SH-SY5Y (cell line): ENCODE data around the gene VPS37C.

ENCODE experiments used
- GATA2 ChIP-seq: IDR thresholded peaks from 2 replicates; pipeline ENCODE4 v1.6.1; 2011; ENCODE audit warnings: mild to moderate bottlenecking, low read depth, low read length
- GATA3 ChIP-seq: IDR thresholded peaks from 2 replicates; pipeline ENCODE4 v1.6.1; 2011; ENCODE audit warnings: low read depth, mild to moderate bottlenecking, low read length, moderate library complexity

The VPS37C gene

DNA sequence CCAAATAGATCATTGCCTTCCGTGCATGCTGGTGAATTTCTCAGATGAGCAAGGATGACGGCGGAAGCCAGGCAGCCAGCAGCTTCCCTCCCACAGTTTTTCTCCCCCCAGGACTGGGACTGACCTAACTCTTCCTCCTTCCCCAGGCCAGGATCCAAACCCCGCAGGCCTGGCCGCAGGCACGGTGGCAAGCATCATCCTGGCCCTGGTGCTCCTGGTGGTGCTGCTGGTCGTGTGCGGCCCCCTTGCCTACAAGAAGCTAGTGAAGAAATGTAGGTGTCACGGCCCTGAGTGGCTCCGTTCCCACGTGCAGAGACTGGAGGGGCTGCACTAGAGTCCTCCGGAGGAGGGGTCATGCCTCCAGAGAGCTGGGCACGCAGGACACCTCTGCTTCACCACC lies 38.5 kb downstream of the VPS37C start:
- no peak for TF ChIP-seq GATA3
- TF ChIP-seq GATA2: no peak

DNA sequence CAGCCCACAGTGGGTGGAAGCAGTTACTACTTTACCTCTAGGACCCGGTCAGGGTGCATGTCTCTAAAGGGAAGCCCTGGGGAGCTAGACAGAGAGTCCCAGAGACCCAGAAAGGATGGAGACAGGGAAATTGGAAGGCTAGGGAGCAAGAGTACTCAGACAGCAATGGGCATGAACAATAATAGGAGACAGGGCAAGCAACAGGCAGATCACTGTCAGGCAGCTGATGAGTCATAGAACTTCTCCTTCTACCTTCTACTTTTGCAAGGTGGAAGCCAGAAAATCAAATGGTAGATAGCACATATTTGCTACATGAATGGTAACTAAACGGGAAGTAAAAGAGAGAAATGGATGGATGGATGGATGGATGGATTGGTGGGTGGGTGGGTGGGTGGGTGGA lies 39.3 kb downstream of the VPS37C start:
- TF ChIP-seq GATA2 (no peak), GATA3 (no peak)

DNA sequence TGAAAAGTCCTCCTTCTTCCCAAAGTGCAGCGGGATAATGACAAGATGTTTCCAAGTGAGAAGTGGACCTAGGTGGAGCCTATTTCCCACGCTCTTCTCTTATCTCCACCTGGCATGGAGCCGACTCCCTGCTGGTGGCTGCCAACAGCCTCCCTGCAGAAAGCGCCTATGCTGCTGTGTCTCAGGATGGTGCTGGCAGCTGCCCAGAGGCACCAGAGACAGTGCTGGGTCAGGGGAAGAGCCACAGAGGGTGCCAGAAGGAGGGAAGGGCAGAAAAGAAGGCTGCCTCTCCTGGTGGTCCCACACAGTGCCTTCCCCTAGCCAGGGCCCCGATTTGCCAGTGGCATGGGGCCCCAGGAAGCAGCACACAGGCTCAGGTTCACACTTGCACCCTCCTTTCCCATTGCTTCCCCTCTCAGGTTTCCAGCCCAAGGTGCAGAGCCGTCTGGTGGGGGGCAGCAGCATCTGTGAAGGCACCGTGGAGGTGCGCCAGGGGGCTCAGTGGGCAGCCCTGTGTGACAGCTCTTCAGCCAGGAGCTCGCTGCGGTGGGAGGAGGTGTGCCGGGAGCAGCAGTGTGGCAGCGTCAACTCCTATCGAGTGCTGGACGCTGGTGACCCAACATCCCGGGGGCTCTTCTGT lies 39.9 kb downstream of the VPS37C start:
- TF ChIP-seq GATA2: peak; percentile 75
- TF ChIP-seq GATA3: no peak

DNA sequence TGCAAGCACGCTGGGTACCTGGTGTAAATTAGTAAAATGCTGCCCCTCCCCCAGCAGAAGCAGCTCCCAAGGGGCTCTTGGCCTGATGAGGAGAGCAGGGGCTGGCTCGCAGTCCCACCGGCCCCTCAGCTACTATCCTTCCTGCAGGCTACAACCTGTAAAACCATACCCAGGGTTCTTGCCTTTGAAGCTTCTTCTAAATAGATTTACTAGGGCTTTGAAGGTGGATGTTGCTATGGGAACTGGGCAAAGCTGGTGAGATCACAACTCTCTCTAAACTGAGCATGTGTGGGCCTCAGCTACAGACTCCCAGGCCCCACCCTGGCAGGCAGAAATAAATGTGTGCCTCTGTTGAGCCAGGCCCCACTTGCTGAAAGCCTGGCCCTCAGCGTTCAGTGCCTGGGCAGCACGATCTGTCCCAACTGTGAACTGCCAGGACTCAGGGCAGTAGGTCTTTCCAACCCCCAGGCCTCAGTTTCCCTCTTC lies 40.5 kb downstream of the VPS37C start:
- no peak for TF ChIP-seq GATA3
- TF ChIP-seq GATA2: no peak

DNA sequence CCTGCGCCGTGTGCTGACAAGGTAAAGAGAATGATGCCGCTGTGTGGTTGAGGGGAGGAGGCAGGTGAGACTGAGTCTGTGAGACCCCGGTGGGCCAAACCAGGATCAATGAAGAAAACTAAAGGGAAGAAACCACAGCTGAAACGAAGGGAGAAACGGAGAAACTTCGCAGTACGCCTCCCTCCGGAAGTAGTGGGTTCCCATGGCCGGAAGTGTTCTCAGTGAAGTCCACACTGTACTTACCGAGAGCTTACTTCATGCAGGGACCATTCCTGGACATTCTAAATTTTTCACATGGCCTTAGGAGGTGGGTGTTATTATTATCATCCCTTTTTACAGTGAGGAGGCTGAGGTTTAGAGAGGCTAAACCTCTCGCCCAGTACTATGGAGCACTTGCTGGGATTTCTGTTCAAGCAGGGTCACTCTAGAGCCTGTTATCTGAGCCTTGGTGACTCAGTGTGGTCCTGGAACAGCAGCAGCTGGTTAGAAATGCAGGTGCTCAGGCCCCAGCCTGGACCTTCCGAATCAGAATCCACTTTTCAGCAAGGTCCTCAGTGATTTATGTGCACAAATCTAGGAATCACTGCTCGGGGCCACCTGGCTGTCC lies 41.0 kb downstream of the VPS37C start:
- TF ChIP-seq GATA2: no peak

DNA sequence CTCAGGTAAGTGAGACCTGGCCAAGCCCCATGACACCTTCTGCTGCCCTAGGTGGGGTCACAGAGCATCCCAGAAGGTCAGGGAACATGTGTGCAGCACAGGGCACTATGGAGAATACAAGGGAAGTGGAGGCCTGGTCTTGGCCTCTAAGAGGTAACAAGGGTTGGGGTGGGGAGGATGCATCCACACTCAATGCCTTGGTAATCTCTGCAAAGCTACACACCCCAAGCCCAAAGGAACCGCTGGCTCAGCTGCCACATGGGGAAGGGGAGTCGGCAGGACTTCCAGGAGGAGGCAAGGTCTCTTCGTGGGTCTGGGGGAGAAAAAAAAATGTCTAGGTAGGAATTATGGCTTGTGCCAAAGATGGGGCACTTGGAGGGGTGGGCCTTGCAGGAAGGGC lies 41.7 kb downstream of the VPS37C start:
- TF ChIP-seq GATA3 (no peak), GATA2 (no peak)

DNA sequence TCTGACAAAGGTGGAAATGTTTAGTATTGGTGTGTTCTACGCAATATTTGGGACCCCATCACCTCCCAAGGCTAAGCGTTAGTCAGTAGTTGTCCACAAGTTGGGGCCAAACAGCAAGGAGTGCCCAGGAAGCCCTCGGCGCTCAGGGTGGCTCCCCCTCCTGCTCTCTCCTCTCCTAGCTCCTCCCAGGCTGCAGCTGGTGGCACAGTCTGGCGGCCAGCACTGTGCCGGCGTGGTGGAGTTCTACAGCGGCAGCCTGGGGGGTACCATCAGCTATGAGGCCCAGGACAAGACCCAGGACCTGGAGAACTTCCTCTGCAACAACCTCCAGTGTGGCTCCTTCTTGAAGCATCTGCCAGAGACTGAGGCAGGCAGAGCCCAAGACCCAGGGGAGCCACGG lies 42.2 kb downstream of the VPS37C start:
- TF ChIP-seq GATA3 (no peak), GATA2 (no peak)

DNA sequence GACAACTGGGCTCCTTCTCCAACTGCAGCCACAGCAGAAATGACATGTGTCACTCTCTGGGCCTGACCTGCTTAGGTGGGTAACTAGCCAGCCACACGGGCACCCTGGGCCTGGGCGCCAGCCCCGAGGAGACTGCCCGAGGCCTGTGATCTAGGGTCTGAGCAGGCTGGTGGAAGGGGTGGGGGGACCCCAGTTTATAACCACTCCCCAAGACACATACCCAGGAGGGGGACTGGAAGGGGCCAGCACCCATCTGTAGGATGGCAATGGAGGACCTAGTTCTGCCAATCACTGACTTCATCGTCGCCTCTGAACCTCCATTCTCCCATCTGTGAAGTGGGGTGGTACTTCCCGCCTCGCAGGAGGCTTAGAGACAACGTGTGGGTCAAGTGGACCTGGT lies 42.8 kb downstream of the VPS37C start:
- TF ChIP-seq GATA3 (no peak), GATA2 (no peak)

DNA sequence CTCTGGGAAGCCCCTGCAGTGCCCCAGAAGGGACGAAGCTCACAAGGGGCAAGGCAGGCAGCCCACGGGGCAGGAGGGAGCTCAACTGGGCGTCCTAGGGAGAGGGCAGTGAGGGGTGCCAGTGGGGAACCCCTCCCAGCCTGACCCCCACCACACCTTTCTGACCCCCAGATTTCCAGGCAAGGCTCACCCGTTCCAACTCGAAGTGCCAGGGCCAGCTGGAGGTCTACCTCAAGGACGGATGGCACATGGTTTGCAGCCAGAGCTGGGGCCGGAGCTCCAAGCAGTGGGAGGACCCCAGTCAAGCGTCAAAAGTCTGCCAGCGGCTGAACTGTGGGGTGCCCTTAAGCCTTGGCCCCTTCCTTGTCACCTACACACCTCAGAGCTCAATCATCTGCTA lies 43.2 kb downstream of the VPS37C start:
- TF ChIP-seq GATA2: no peak
- TF ChIP-seq GATA3: no peak

DNA sequence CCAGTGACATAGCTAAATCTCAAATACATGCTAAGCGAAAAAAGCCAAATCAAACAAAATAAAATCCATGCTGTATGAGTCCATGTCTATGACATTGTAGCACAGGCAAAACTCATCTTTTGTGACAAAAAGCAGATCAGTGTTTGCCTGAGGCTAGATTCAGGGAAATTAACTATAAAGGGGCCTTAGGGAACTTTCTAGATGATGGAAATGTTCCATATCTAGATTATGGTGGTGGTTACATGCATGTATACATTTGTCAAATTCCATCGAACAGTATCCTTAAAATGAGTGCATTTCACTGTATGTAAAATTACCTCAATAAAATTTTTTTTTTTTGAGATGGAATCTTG lies 44.1 kb downstream of the VPS37C start:
- TF ChIP-seq GATA2 (no peak), GATA3 (no peak)

DNA sequence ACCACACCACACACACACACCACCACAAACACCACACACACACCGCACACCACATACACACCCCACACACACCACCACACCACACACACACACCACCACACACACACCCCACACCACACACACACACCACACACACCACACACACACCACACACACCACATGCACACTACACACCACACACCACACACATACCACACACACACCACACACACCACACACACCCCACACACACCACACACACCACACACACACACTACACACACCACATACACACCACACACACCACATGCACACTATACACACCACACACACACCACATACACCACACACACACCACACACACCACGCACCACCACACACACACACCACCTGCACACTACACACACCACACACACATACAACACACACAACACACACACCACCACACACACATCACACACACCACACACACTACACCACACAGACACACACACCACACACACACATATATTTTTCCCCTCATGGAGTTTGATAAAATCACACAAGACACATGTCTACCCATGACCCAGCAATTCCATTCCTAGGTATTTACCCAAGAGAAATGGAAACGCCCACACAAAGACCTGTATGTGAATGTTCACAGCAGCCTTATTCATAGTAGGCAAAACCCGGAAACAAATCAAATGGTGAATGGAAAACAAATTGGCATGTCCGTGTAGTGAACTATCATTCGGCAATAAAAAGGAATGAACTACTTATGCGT lies 44.6 kb downstream of the VPS37C start:
- TF ChIP-seq GATA3 (no peak), GATA2 (no peak)

DNA sequence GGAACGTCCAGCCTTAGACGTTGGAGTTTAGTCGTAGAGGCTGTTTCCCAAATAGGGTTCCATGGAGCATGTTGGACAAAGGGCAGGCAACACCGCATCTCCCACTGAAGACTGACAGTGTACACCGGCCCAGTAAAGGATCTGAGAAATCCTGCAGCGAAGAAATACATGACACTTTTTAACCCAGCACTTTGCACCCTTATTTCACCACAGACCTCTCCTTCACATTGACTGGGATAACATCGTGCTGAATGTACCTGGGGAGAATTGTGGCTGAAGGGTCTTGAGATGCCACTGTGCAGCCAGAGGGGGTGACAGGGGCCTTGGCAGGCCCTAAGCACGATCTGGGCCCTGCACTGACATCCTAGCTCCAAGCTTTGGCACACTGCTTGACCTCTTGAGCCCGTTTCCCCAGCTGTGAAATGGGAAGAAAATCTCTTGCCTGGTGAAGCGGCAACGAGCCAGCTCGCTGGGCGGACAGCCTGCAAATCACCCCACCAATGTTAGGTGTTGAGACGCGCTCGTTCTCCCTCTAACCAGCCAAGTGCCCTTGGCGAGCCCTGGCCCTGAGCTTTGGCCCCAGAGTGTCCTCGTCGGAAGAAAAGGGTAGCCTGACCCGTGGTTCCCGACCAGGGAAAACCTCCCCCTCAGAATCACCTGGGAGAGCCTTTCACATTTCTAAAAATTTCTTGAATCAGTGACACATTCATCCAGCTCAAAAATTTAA lies 45.6 kb downstream of the VPS37C start:
- TF ChIP-seq GATA2: no peak
- no peak for TF ChIP-seq GATA3

DNA sequence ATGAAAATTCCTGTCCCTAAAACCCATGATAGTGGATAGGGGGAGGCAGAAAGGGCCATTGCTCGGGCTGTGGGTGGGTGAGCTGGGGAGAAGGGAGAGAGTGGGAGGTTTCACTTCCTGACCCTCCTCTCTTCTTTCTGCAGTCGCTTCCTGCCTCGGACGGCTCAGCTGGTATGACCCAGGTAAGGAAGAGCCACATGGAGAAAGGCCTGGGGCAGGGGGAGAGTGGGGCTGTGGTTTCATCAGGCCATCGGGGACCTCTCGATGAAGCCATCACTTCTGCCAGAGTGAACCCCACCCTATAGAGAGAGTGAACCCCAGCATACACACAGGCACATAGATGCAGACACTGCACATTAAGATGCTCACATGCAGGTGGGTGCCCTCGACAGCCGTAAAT lies 46.3 kb downstream of the VPS37C start:
- no peak for TF ChIP-seq GATA2
- no peak for TF ChIP-seq GATA3

DNA sequence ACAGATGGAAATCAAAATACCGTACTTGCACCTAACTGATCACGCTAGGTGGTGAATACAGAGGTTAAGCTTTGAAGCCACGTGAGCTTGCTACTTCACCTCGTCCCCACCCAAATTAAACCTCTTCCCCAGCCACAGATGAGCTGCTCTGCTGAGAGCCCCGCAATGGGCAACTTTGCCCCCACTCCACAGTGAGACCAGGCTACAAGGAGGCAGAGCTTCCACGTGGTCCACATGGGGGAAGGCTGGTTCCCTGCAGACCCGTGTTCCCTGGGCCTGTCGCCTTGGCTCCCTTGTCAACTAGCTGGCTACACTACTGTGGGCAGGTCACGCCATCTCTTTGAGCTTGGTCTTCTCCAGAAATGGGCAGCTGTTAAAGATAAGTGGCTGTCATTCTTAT lies 48.0 kb downstream of the VPS37C start:
- TF ChIP-seq GATA3 (no peak), GATA2 (no peak)
